GM19193 (cell line): ENCODE results near the gene AXIN2.

ENCODE experiments used
- POLR2A ChIP-seq: IDR thresholded peaks from 4 replicates; pipeline ENCODE4 v1.6.1; 2011; ENCODE audit not compliant: insufficient read depth, insufficient read length; ENCODE audit errors: extremely low read depth

The AXIN2 gene

DNA sequence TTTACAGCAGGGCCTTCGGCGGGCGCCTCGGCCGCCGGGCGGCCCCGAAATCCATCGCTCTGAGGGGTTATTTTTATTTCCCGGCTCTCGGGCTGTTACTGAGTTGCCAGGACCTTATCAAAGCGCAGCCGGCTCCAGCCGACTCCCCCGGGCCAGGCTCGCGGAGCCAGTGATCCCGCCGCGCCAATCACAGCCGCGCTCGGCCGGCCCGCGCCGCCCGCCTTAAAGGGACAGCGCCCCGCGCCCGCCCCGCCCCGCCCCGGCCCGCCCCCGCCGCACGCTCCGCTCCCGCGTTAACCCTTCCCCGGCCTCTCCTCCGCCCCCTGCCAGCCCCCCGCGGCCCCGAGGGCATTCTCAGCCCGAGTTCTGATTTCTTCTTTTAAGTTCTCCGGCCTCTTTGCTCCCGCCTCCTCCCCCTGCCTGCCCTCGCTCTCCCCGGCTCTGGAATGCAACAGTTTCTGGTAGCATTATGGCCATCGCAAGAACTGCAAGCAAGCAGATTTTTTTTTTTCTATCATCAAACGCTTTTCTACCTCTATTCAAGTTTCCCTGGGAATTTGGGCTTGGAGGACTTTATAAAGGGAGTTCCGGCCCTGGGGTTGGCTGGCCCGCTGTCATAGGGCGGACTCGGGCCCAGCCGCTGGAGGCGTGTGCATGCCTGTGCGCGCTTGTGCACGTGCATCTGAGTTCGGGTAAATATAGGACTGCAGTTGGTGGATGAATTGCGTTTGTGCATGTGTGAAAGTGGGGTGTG is at the start of gene AXIN2:
AXIN2 (minus strand) TSS at position 197 of the 754 bp plus-strand sequence. CDS start 3,028 bp downstream, outside the sequence.
- no peak for TF ChIP-seq POLR2A

DNA sequence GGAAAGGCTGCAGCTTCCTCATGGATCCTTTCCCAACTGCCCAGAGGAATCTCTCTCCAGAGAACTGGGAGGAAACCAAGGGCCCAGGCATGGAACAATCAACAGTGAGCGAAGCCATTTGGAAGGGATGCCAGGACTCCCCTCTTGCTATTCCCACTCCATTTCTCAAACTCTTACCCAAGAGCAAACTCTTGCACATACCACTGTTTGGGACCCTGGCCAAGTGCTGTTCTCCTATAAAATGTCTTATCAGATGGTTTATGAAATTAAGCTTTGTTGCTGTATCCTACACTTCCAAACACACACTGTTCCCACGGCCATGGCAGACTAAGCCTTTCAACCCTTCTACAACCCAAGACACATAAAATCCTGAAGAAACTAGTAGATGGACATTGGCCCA is 48.3 kb upstream of the AXIN2 start:
- TF ChIP-seq POLR2A, result no peak

DNA sequence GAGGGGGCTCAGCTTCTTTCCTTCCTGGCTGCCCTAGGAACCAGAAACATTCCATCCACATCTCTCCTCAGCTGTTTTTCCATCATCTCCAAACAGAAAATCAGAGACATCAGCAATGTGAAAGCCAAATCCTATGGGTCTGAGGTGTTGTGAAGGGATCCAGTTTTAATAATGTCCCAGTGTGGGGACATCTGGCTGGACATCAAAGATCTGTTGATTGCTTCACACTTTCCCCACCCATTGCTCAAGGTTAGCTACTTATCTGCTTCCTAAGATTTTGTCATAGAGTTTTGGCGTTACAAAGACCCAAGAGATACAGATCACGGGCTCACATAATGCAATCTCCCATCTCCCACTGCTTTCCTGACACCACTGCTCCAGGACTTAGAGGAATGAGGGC is 47.8 kb upstream of the AXIN2 start:
- TF ChIP-seq POLR2A, result no peak

DNA sequence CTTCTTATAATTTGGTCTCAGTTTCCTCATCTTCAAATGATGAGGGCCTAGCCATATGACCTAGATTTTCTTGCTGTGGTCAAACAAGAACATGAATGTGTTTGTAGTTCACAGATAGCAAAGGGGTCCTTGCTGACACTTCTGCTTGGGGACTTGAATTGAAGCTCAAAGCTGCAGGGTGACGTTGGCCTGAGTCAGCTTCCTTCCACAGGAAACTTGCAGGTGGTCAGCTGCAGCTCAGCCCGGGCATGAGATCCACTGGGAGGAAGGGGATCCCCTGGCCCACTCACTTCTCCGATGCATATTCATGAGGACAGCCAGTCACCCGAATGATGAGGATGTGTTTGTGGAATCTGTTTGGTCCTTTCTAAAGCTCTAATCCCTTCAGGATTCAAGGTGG is 42.6 kb upstream of the AXIN2 start:
- no peak for TF ChIP-seq POLR2A

GRCh38 chr17:65601881-65602280 is 40.4 kb upstream of the AXIN2 start:
- TF ChIP-seq POLR2A, result no peak

GRCh38 chr17:65601145-65601544 is 39.7 kb upstream of the AXIN2 start:
- no peak for TF ChIP-seq POLR2A

DNA sequence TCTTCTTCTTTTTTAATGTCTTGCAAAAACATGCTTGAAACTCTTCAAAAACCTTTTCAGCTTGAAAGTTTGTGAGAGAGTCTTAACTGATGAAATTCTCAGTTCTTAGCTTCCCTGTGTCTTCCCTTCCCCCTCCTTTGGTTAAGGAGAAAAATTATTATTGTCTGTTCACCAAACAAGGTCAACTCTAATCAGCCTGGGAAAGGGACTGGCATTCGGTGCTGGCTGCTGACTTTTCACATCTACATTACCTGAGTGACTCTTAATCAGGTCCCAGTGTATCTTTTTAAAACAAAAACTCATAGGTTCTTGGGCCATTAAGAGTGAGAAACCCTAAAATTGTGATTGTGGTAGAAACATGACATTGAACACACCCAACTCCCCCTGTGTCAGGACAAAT is 39.1 kb upstream of the AXIN2 start:
- no peak for TF ChIP-seq POLR2A

GRCh38 chr17:65599650-65600049 is 38.2 kb upstream of the AXIN2 start:
- TF ChIP-seq POLR2A, result no peak

- TF ChIP-seq POLR2A, result no peak
Measured at GRCh38 chr17:65598746-65599145, 37.3 kb upstream of the AXIN2 start.

DNA sequence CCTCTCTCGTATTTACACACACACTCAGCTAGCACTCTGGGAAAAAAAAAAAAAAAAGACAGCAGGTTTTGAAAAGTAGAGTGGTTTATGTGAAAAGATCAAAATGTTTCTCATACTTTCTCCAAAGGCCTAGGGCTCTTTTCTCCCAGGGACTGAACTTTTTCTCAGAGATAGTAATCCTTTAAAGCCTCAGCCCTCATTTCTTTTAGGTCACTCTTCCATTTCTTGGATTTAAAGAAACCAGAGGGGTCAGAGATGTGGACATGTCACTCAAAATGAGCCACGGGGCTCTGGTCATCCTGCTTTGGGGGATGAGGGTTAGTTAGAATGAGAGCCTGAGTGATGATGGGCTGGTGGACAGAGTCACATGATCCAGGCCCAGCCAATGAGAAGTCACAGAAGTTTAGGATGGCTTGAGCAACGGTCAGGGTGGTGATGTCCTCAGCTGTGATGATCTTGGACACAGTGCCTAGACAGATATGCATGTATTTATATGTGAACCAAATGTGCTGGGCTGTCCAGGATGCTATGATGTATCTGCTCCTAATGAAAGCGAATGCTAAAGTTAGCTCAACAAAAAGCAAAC is 33.7 kb upstream of the AXIN2 start:
- TF ChIP-seq POLR2A, result no peak

DNA sequence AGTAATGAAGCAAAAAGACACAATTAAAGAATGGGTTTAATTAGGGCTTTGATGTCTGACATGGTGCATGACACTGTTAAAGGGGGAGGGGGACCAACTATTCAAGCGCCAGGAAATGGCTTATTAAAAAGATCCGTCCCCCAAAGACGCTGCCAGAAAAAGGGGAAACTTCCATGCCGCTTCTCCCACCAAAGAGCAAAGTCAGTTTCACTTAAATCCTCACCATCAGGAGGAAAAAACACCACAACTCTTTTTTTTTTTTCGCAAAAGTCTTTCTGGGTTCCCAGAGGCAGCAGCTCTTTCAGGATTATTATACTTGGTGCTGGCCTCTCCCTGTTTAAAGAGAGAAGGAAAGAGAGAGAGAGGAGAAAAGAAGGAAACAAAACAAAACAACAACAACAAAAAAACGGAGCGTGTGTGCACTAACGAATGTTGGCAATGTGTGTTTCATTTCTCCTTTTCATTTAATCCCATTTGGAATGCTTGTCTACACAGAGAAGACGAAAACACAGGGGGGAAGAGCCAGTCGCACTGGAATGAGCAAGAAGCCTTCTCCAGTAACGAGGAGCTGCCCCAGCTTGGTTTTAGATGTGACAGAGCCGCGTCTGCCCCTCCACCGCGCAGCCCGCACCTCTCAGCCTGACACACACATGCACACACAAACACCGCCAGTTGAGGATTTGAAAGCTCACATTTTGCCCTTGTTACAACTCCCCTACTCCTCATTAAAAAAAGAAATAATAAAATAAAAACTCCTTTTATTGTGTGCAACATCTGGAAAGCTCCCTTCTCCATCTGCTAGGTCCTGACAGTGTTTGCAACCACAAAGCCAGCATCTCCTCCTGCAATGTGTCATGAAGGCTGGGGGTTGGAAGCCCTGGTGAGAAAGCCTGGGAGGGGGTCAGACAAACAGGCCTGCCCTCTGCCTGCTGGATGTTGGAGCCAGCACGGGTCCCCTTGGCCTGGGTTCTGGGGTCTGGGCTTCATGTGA is 32.7 kb upstream of the AXIN2 start:
- TF ChIP-seq POLR2A, result no peak

GRCh38 chr17:65593092-65593854 is 31.8 kb upstream of the AXIN2 start:
- TF ChIP-seq POLR2A, result no peak

- TF ChIP-seq POLR2A, result no peak
Measured at GRCh38 chr17:65592125-65592965, 30.9 kb upstream of the AXIN2 start.

DNA sequence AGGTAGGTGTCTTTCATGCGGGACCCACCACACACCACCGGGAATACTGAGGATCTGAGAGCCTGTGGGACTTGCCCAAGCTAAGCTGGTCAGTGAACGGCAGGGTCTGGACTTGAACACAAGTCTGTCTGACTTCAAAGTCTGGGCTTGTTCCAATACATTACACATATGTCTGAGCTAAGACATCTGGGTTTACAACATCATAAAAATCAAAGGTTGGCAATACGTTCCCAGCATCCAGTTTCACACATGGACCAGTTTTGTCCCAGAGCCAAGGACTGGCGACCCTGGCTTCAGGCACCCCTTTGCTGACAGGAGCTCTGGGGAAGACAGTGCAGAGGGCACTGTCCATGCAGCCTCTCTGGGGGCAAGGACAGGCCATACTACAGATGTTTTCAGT is 27.9 kb upstream of the AXIN2 start:
- TF ChIP-seq POLR2A, result no peak

DNA sequence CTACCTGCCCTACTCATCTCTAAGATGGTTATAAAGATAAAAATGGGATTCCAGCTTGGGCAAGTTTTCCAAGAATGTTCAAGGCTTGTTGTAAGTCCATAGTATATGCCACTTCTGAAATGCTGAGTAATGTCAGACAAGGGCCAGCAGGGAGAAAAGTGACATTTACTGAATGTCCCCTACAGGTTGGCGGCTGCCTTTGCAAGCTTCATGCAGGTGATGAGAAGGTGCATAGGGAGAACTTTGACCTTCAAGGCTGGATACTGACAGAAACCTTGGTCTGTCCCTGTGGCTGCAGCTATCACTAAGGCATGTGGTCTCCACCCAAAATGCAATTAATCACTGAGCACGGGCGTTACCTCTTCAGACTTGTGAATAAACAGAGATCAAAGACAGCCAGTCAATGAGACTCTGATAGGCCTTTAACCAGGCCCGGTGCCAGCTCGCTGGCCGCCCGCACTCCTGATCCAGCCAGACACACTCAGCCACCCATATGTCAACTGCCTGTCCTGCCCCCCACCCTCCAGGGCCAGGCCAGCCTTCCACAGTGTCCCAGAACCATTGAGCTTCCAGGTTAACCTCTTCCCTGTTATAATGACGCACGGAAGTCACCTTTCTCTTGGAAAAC is 26.8 kb upstream of the AXIN2 start:
- TF ChIP-seq POLR2A, result no peak
